Measurements from ENCODE around the gene MVB12A. TPM values are rescaled to one million over a fixed set of nuclear protein-coding genes. Genes with fewer than 3 reads are reported as not detected.

Gene MVB12A
- total RNA-seq, 1 donor from 2014 or later = 56.6 TPM

- peak; percentile 72 for TF ChIP-seq CTCF (IDR thresholded peaks at IDR 0.05; ENCODE audit: unreplicated experiment)
- H3K4me3 Mint-ChIP-seq (ENCODE audit: low read depth) = peak within 1 kb of the TSS; percentile 75
- H3K27me3 Mint-ChIP-seq = peaks cover 20% of the 10 kb centered on the region
- no peak within 1 kb of the TSS for H3K27ac Mint-ChIP-seq
- DNase-seq (ENCODE audit: low spot score, unreplicated experiment) = peak; percentile 71
- H3K36me3 Mint-ChIP-seq (ENCODE audit: insufficient read depth) = no peaks in the 10 kb centered on the region
- no peaks in the 10 kb centered on the region for H3K4me1 Mint-ChIP-seq (ENCODE audit: low read depth)
- peaks cover 1% of the 10 kb centered on the region for H3K9me3 Mint-ChIP-seq (ENCODE audit: low read depth)
Observed at GRCh38 chr19:17448131-17448967, 28.5 kb downstream of the MVB12A start, which contains the start of gene TMEM221. Gene TMEM221 (minus strand): TSS chr19:17448668. CDS start chr19:17448462, 206 bp downstream.

GRCh38 chr19:17450264-17451075 lies 30.6 kb downstream of the MVB12A start:
- no peak for DNase-seq (ENCODE audit: low spot score, unreplicated experiment)
- H3K9me3 Mint-ChIP-seq (ENCODE audit: low read depth) = peaks cover 3% of the 10 kb centered on the region
- H3K27me3 Mint-ChIP-seq = peaks cover 38% of the 10 kb centered on the region
- TF ChIP-seq CTCF (IDR thresholded peaks at IDR 0.05; ENCODE audit: unreplicated experiment) = no peak
- H3K4me1 Mint-ChIP-seq (ENCODE audit: low read depth) = no peaks in the 10 kb centered on the region
- no peak overlapping the region for H3K27ac Mint-ChIP-seq
- H3K36me3 Mint-ChIP-seq (ENCODE audit: insufficient read depth) = no peaks in the 10 kb centered on the region
- peak overlapping the region; percentile 19 for H3K4me3 Mint-ChIP-seq (ENCODE audit: low read depth)

GRCh38 chr19:17451820-17452219 lies 32.0 kb downstream of the MVB12A start:
- Mint-ChIP-seq H3K36me3 (ENCODE audit: insufficient read depth) (no peaks in the 10 kb centered on the region), H3K27me3 (peaks cover 44% of the 10 kb centered on the region), H3K9me3 (ENCODE audit: low read depth) (peaks cover 3% of the 10 kb centered on the region), H3K4me1 (ENCODE audit: low read depth) (no peaks in the 10 kb centered on the region), H3K27ac (no peak overlapping the region), H3K4me3 (ENCODE audit: low read depth) (no peak overlapping the region)
- no peak for DNase-seq (ENCODE audit: low spot score, unreplicated experiment)
- TF ChIP-seq CTCF (IDR thresholded peaks at IDR 0.05; ENCODE audit: unreplicated experiment) = no peak

- Mint-ChIP-seq H3K4me3 (ENCODE audit: low read depth) (no peak overlapping the region), H3K36me3 (ENCODE audit: insufficient read depth) (no peaks in the 10 kb centered on the region), H3K27ac (no peak overlapping the region), H3K4me1 (ENCODE audit: low read depth) (no peaks in the 10 kb centered on the region), H3K27me3 (peaks cover 50% of the 10 kb centered on the region), H3K9me3 (ENCODE audit: low read depth) (peaks cover 3% of the 10 kb centered on the region)
- no peak for DNase-seq (ENCODE audit: low spot score, unreplicated experiment)
- TF ChIP-seq CTCF (IDR thresholded peaks at IDR 0.05; ENCODE audit: unreplicated experiment) = no peak
Observed at GRCh38 chr19:17454576-17455071, 34.8 kb downstream of the MVB12A start.
